GM19324 (cell line): ENCODE results near the gene CDCP2.
"Not testable (repeated sequence)": the region's sequence is repeated elsewhere in the genome, so short reads cannot be mapped to it uniquely, and the experiment has no call there.

Source experiments
- ATAC-seq: cut with Tn5 transposase; IDR thresholded peaks from one replicate; pipeline ENCODE4 v1.9.1; 2021; ENCODE audit warnings: mild to moderate bottlenecking, moderate library complexity; ENCODE audit not compliant: unreplicated experiment, low FRiP score

CDCP2 gene

GRCh38 chr1:54095546-54096226 is 57.1 kb downstream of the CDCP2 start:
- no peak for ATAC-seq

GRCh38 chr1:54094730-54095105 is 58.1 kb downstream of the CDCP2 start:
- ATAC-seq, result not testable (repeated sequence)

DNA sequence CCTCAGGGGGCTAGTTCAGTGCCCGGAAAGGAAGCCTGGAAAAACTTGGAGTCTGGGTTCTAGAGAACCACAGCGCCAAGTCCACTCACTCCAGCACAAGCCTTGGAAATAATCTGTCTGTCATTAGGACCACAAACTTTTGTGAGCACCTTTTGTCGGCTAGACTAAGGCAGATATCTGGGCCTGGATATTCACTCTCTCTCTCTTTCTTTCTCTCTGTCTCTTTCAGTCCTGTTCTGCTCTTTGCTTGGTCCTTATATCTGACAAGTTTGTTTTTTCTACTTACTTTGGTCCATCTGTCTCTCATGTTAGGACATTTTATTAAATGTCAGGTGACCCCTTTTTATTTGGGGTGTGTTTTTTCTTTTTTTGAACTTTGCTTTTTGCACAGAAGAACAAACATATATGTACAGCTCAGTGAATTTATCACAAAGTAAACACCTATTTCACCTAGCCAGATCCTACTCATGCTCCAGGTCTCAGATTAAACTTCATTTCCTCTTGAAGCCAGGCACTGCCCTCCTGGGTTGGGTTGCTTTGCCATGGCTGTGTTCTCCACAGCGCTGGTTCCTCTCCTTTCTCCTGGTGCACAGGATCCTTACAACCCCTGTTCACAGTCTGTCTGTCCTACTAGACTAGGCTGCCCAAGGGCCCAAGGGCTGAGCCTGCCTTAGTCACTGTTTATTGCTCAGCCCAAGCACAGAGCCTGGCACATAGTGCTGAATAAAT is 58.6 kb downstream of the CDCP2 start:
- ATAC-seq, result no peak

GRCh38 chr1:54091666-54092065 is 61.1 kb downstream of the CDCP2 start:
- no peak for ATAC-seq

GRCh38 chr1:54088385-54088784 is 64.4 kb downstream of the CDCP2 start:
- no peak for ATAC-seq

- ATAC-seq, result no peak
Observed at GRCh38 chr1:54086754-54087153, 66.0 kb downstream of the CDCP2 start.

- no peak for ATAC-seq
Observed at GRCh38 chr1:54084794-54085193, 68.0 kb downstream of the CDCP2 start.
